WTC11 (cell line): ENCODE measurements around the gene TRPM2. TPM values are rescaled to one million over a fixed set of nuclear protein-coding genes. Genes with fewer than 3 reads are reported as not detected.

Source experiments
- ATAC-seq: fragments of 200-7000 bp; cut with Tn5 transposase; 2 replicates; pipeline ENCODE4 v1.10.0; 2021; ENCODE audit warnings: mild to moderate bottlenecking, moderate library complexity
- CTCF ChIA-PET: fragments of 300-600 bp; sonication (Branson Sonifier 250); formaldehyde crosslinking; loops from one replicate; lab custom pipeline; 2021; ENCODE audit warnings: antibody characterized with exemption; lab: Charles Lee
- POLR2A ChIA-PET: fragments of 350-600 bp; sonication (Branson Sonifier 250); formaldehyde crosslinking; loops from one replicate; lab custom pipeline; 2021; ENCODE audit warnings: antibody characterized with exemption; lab: Charles Lee
- DNase-seq: peaks from one replicate; pipeline ENCODE4 v3.0.0; 2021; ENCODE audit warnings: low spot score
- H3K27ac Mint-ChIP-seq: 2 replicates; pipeline ENCODE4 v1.8.0; 2021; ENCODE audit warnings: mixed read lengths
- H3K27me3 Mint-ChIP-seq: 2 replicates; pipeline ENCODE4 v1.8.0; 2021; ENCODE audit warnings: low read depth, mild to moderate bottlenecking, moderate library complexity, mixed read lengths
- H3K36me3 Mint-ChIP-seq: 2 replicates; pipeline ENCODE4 v1.8.0; 2021; ENCODE audit warnings: mixed read lengths
- H3K4me1 Mint-ChIP-seq: 2 replicates; pipeline ENCODE4 v1.8.0; 2022; ENCODE audit warnings: mixed read lengths
- H3K4me3 Mint-ChIP-seq: 2 replicates; pipeline ENCODE4 v1.8.0; 2021; ENCODE audit warnings: mild to moderate bottlenecking, moderate library complexity, mixed read lengths
- H3K9me3 Mint-ChIP-seq: 2 replicates; pipeline ENCODE4 v1.8.0; 2021; ENCODE audit warnings: mixed read lengths
- ELF4 ChIP-seq: sonication (generic); formaldehyde crosslinking; IDR thresholded peaks from 2 replicates; pipeline ENCODE4 v1.8.1; 2022; ENCODE audit warnings: low read depth, mild to moderate bottlenecking, moderate library complexity, missing genetic modification reagents
- ESRRA ChIP-seq: sonication (generic); formaldehyde crosslinking; IDR thresholded peaks from 2 replicates; pipeline ENCODE4 v1.8.1; 2022; ENCODE audit warnings: mild to moderate bottlenecking, missing genetic modification reagents, borderline replicate concordance
- FOXJ3 ChIP-seq: sonication (generic); formaldehyde crosslinking; IDR thresholded peaks from 2 replicates; pipeline ENCODE4 v1.9.0; 2021; ENCODE audit warnings: missing genetic modification reagents, mild to moderate bottlenecking, borderline replicate concordance
- FOXP1 ChIP-seq: sonication (generic); formaldehyde crosslinking; IDR thresholded peaks from 2 replicates; pipeline ENCODE4 v1.8.0; 2022; ENCODE audit warnings: missing genetic modification reagents, mild to moderate bottlenecking, moderate library complexity, borderline replicate concordance
- GABPB1 ChIP-seq: sonication (generic); formaldehyde crosslinking; IDR thresholded peaks from 2 replicates; pipeline ENCODE4 v1.8.1; 2023; ENCODE audit warnings: mild to moderate bottlenecking, missing genetic modification reagents
- GRHL2 ChIP-seq: fragments of 250-450 bp; sonication (Bioruptor Pico); IDR thresholded peaks from 2 replicates; pipeline ENCODE4 v1.8.0; 2022; ENCODE audit warnings: mild to moderate bottlenecking, moderate library complexity; ENCODE audit not compliant: insufficient replicate concordance, severe bottlenecking
- JUN ChIP-seq: sonication (generic); formaldehyde crosslinking; IDR thresholded peaks from 2 replicates; pipeline ENCODE4 v1.8.0; 2023; ENCODE audit warnings: mild to moderate bottlenecking, missing genetic modification reagents
- NFATC4 ChIP-seq: fragments of 250-450 bp; sonication (Bioruptor Pico); IDR thresholded peaks from 2 replicates; pipeline ENCODE4 v1.9.0; 2021; ENCODE audit warnings: mild to moderate bottlenecking
- NR1H2 ChIP-seq: sonication (generic); formaldehyde crosslinking; IDR thresholded peaks from 2 replicates; pipeline ENCODE4 v1.9.0; 2021; ENCODE audit warnings: mild to moderate bottlenecking, moderate library complexity, missing genetic modification reagents
- NR2C2 ChIP-seq: sonication (generic); formaldehyde crosslinking; IDR thresholded peaks from 2 replicates; pipeline ENCODE4 v1.8.0; 2022; ENCODE audit warnings: mild to moderate bottlenecking, missing genetic modification reagents
- OVOL2 ChIP-seq: fragments of 250-450 bp; sonication (Bioruptor Pico); IDR thresholded peaks from 2 replicates; pipeline ENCODE4 v1.9.0; 2021; ENCODE audit warnings: mild to moderate bottlenecking, borderline replicate concordance
- RELA ChIP-seq: sonication (generic); formaldehyde crosslinking; IDR thresholded peaks from 2 replicates; pipeline ENCODE4 v1.8.1; 2022; ENCODE audit warnings: missing genetic modification reagents, mild to moderate bottlenecking, borderline replicate concordance
- ZBTB21 ChIP-seq: sonication (generic); formaldehyde crosslinking; IDR thresholded peaks from 2 replicates; pipeline ENCODE4 v1.8.1; 2023; ENCODE audit warnings: mild to moderate bottlenecking, missing genetic modification reagents, borderline replicate concordance
- ZNF219 ChIP-seq: sonication (generic); formaldehyde crosslinking; IDR thresholded peaks from 2 replicates; pipeline ENCODE4 v1.8.0; 2023; ENCODE audit warnings: missing genetic modification reagents, mild to moderate bottlenecking, borderline replicate concordance
- ZNF263 ChIP-seq: sonication (generic); formaldehyde crosslinking; IDR thresholded peaks from 2 replicates; pipeline ENCODE4 v1.8.1; 2022; ENCODE audit warnings: low read depth, mild to moderate bottlenecking, moderate library complexity, missing genetic modification reagents
- ZNF423 ChIP-seq: fragments of 250-450 bp; sonication (Bioruptor Pico); IDR thresholded peaks from 2 replicates; pipeline ENCODE4 v2.1.2; 2022; ENCODE audit warnings: mild to moderate bottlenecking, moderate library complexity
- total RNA-seq: library from RNA; stranded (reverse); gene quantifications from 3 replicates; pipeline ENCODE4 v1.2.3, GENCODE V29; 2021
- TF ChIP-seq, protein P1 (sequence below): sonication (generic); formaldehyde crosslinking; IDR thresholded peaks from 2 replicates; pipeline ENCODE4 v1.8.1; 2022; ENCODE audit warnings: mild to moderate bottlenecking, moderate library complexity, missing genetic modification reagents
- TF ChIP-seq, protein P2 (sequence below): sonication (generic); formaldehyde crosslinking; IDR thresholded peaks from 2 replicates; pipeline ENCODE4 v1.8.1; 2023; ENCODE audit warnings: mild to moderate bottlenecking, missing genetic modification reagents, moderate library complexity
- TF ChIP-seq, protein P3 (sequence below): sonication (generic); formaldehyde crosslinking; IDR thresholded peaks from 2 replicates; pipeline ENCODE4 v1.8.0; 2023; ENCODE audit warnings: mild to moderate bottlenecking, missing genetic modification reagents
- TF ChIP-seq, protein P4 (sequence below): sonication (generic); formaldehyde crosslinking; IDR thresholded peaks from 2 replicates; pipeline ENCODE4 v1.8.0; 2022; ENCODE audit warnings: mild to moderate bottlenecking, missing genetic modification reagents
- TF ChIP-seq, protein P5 (sequence below): sonication (generic); formaldehyde crosslinking; IDR thresholded peaks from 2 replicates; pipeline ENCODE4 v1.8.1; 2022; ENCODE audit warnings: low read depth, missing genetic modification reagents, borderline replicate concordance
- TF ChIP-seq, protein P6 (sequence below): sonication (generic); formaldehyde crosslinking; IDR thresholded peaks from 2 replicates; pipeline ENCODE4 v1.8.0; 2022; ENCODE audit warnings: mild to moderate bottlenecking, missing genetic modification reagents
- TF ChIP-seq, protein P7 (sequence below): sonication (generic); formaldehyde crosslinking; IDR thresholded peaks from 2 replicates; pipeline ENCODE4 v1.8.0; 2022; ENCODE audit warnings: missing genetic modification reagents
- TF ChIP-seq, protein P8 (sequence below): fragments of 250-450 bp; sonication (Bioruptor Pico); IDR thresholded peaks from 2 replicates; pipeline ENCODE4 v1.9.0; 2021; ENCODE audit warnings: moderate library complexity, mild to moderate bottlenecking, inconsistent platforms, borderline replicate concordance

The TRPM2 gene
- total RNA-seq, 1 experiment from 2014 or later: 0.92 TPM

DNA sequence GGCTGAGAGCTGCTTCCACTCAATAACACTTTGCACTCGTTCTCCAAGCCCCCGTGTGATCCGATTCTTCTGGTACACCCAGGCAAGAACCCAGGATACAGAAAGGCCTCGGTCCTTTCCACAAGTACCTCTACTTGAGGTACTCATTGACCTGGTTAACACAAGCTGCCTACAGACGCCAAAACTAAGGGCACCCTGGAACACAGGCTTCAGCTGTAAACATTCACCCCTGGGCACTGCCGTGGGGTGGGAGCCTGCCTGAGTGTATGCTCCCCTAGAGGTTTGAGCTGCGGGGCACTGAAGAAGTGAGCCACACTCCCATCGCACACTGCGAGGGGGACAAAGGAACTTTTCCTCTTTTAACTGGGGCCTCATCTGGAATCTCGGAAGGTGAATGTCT lies 132.4 kb downstream of the TRPM2 start:
- ChIA-PET POLR2A (no interaction called here), CTCF (interaction anchor here (0.6 to 1.2 kb wide), 10 partner anchors 9 to 332 kb away, joined by 3 to 11 read pairs (median 4); partner anchors contain the start of genes LRRC3 and SUMO3)
- Mint-ChIP-seq H3K9me3 (peaks cover 14% of the 10 kb centered on the region), H3K4me1 (peaks cover 27% of the 10 kb centered on the region), H3K27me3 (no peaks in the 10 kb centered on the region; the same call in 1 of the 2 replicates), H3K36me3 (peaks cover 17% of the 10 kb centered on the region), H3K27ac (no peak overlapping the region), H3K4me3 (peak overlapping the region; percentile 85)
- no peak for TF ChIP-seq ZNF423
- TF ChIP-seq ESRRA (CRISPR knock-in tag): no peak
- TF ChIP-seq, protein P1, sequence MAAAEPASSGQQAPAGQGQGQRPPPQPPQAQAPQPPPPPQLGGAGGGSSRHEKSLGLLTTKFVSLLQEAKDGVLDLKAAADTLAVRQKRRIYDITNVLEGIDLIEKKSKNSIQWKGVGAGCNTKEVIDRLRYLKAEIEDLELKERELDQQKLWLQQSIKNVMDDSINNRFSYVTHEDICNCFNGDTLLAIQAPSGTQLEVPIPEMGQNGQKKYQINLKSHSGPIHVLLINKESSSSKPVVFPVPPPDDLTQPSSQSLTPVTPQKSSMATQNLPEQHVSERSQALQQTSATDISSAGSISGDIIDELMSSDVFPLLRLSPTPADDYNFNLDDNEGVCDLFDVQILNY (CRISPR knock-in tag): no peak
- no peak for TF ChIP-seq NFATC4 (CRISPR knock-in tag)
- TF ChIP-seq, protein P2, sequence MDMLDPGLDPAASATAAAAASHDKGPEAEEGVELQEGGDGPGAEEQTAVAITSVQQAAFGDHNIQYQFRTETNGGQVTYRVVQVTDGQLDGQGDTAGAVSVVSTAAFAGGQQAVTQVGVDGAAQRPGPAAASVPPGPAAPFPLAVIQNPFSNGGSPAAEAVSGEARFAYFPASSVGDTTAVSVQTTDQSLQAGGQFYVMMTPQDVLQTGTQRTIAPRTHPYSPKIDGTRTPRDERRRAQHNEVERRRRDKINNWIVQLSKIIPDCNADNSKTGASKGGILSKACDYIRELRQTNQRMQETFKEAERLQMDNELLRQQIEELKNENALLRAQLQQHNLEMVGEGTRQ (CRISPR knock-in tag): no peak
- TF ChIP-seq ZNF263 (CRISPR knock-in tag): no peak
- TF ChIP-seq, protein P3, sequence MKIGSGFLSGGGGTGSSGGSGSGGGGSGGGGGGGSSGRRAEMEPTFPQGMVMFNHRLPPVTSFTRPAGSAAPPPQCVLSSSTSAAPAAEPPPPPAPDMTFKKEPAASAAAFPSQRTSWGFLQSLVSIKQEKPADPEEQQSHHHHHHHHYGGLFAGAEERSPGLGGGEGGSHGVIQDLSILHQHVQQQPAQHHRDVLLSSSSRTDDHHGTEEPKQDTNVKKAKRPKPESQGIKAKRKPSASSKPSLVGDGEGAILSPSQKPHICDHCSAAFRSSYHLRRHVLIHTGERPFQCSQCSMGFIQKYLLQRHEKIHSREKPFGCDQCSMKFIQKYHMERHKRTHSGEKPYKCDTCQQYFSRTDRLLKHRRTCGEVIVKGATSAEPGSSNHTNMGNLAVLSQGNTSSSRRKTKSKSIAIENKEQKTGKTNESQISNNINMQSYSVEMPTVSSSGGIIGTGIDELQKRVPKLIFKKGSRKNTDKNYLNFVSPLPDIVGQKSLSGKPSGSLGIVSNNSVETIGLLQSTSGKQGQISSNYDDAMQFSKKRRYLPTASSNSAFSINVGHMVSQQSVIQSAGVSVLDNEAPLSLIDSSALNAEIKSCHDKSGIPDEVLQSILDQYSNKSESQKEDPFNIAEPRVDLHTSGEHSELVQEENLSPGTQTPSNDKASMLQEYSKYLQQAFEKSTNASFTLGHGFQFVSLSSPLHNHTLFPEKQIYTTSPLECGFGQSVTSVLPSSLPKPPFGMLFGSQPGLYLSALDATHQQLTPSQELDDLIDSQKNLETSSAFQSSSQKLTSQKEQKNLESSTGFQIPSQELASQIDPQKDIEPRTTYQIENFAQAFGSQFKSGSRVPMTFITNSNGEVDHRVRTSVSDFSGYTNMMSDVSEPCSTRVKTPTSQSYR (CRISPR knock-in tag): no peak
- TF ChIP-seq JUN: no peak
- TF ChIP-seq NR1H2: no peak
- TF ChIP-seq, protein P4, sequence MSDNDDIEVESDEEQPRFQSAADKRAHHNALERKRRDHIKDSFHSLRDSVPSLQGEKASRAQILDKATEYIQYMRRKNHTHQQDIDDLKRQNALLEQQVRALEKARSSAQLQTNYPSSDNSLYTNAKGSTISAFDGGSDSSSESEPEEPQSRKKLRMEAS (CRISPR knock-in tag): no peak
- no peak for TF ChIP-seq GABPB1 (CRISPR knock-in tag)
- TF ChIP-seq NR2C2: no peak
- TF ChIP-seq, protein P5, sequence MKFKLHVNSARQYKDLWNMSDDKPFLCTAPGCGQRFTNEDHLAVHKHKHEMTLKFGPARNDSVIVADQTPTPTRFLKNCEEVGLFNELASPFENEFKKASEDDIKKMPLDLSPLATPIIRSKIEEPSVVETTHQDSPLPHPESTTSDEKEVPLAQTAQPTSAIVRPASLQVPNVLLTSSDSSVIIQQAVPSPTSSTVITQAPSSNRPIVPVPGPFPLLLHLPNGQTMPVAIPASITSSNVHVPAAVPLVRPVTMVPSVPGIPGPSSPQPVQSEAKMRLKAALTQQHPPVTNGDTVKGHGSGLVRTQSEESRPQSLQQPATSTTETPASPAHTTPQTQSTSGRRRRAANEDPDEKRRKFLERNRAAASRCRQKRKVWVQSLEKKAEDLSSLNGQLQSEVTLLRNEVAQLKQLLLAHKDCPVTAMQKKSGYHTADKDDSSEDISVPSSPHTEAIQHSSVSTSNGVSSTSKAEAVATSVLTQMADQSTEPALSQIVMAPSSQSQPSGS: no peak
- TF ChIP-seq ZBTB21: no peak
- DNase-seq (no peak), ATAC-seq (no peak)

DNA sequence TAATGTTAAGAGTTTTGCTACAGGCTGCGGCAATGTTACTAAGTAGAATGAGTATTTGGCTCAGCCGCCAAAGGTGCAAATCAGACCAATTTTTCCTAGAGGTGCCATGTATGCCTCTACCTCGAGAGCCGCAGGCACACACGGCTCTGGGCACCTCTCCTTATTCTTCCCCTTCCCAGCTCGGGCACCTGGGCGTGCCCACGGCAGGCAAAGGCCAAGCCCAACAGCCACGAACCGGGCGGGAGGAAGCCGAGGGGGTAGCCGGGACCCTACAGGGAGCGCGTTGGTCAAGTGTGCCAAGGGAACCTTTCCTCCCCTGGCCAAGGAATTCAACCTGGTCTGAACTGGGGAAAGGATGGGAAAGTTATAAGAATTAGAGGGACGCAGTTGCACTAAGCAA lies 132.9 kb downstream of the TRPM2 start:
- ChIA-PET POLR2A (no interaction called here), CTCF (interaction anchor here (0.8 to 1.2 kb wide), 6 partner anchors 8 to 307 kb away, joined by 3 to 11 read pairs (median 4); partner anchors contain the start of gene LRRC3)
- Mint-ChIP-seq H3K36me3 (peaks cover 20% of the 10 kb centered on the region), H3K27ac (no peak overlapping the region), H3K27me3 (no peaks in the 10 kb centered on the region; the same call in 1 of the 2 replicates), H3K4me3 (peak overlapping the region; percentile 85), H3K4me1 (peaks cover 27% of the 10 kb centered on the region), H3K9me3 (peaks cover 17% of the 10 kb centered on the region)
- DNase-seq (no peak), ATAC-seq (no peak)
- no peak for TF ChIP-seq FOXP1 (CRISPR knock-in tag)
- TF ChIP-seq, protein P6, sequence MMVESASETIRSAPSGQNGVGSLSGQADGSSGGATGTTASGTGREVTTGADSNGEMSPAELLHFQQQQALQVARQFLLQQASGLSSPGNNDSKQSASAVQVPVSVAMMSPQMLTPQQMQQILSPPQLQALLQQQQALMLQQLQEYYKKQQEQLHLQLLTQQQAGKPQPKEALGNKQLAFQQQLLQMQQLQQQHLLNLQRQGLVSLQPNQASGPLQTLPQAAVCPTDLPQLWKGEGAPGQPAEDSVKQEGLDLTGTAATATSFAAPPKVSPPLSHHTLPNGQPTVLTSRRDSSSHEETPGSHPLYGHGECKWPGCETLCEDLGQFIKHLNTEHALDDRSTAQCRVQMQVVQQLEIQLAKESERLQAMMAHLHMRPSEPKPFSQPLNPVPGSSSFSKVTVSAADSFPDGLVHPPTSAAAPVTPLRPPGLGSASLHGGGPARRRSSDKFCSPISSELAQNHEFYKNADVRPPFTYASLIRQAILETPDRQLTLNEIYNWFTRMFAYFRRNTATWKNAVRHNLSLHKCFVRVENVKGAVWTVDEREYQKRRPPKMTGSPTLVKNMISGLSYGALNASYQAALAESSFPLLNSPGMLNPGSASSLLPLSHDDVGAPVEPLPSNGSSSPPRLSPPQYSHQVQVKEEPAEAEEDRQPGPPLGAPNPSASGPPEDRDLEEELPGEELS (CRISPR knock-in tag): no peak
- no peak for TF ChIP-seq GRHL2 (CRISPR knock-in tag)
- no peak for TF ChIP-seq ELF4 (CRISPR knock-in tag)
- no peak for TF ChIP-seq FOXJ3 (CRISPR knock-in tag)
- TF ChIP-seq, protein P7, sequence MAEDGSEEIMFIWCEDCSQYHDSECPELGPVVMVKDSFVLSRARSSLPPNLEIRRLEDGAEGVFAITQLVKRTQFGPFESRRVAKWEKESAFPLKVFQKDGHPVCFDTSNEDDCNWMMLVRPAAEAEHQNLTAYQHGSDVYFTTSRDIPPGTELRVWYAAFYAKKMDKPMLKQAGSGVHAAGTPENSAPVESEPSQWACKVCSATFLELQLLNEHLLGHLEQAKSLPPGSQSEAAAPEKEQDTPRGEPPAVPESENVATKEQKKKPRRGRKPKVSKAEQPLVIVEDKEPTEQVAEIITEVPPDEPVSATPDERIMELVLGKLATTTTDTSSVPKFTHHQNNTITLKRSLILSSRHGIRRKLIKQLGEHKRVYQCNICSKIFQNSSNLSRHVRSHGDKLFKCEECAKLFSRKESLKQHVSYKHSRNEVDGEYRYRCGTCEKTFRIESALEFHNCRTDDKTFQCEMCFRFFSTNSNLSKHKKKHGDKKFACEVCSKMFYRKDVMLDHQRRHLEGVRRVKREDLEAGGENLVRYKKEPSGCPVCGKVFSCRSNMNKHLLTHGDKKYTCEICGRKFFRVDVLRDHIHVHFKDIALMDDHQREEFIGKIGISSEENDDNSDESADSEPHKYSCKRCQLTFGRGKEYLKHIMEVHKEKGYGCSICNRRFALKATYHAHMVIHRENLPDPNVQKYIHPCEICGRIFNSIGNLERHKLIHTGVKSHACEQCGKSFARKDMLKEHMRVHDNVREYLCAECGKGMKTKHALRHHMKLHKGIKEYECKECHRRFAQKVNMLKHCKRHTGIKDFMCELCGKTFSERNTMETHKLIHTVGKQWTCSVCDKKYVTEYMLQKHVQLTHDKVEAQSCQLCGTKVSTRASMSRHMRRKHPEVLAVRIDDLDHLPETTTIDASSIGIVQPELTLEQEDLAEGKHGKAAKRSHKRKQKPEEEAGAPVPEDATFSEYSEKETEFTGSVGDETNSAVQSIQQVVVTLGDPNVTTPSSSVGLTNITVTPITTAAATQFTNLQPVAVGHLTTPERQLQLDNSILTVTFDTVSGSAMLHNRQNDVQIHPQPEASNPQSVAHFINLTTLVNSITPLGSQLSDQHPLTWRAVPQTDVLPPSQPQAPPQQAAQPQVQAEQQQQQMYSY (CRISPR knock-in tag): no peak
- no peak for TF ChIP-seq OVOL2 (CRISPR knock-in tag)
- TF ChIP-seq ZNF219 (CRISPR knock-in tag): no peak
- TF ChIP-seq RELA: no peak
- TF ChIP-seq, protein P8, sequence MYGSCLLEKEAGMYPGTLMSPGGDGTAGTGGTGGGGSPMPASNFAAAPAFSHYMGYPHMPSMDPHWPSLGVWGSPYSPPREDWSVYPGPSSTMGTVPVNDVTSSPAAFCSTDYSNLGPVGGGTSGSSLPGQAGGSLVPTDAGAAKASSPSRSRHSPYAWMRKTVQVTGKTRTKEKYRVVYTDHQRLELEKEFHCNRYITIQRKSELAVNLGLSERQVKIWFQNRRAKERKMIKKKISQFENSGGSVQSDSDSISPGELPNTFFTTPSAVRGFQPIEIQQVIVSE (CRISPR knock-in tag): no peak
